ENCODE results near the gene DLX2. TPM values are rescaled to one million over a fixed set of nuclear protein-coding genes. Genes with fewer than 3 reads are reported as not detected.

DLX2 gene
- total and polyA plus RNA-seq, 2 of the 13 experiments (the other 11 are each of a cell fraction or from before 2014, with no cell fraction given) = 0.07 to 0.15 TPM

DNA sequence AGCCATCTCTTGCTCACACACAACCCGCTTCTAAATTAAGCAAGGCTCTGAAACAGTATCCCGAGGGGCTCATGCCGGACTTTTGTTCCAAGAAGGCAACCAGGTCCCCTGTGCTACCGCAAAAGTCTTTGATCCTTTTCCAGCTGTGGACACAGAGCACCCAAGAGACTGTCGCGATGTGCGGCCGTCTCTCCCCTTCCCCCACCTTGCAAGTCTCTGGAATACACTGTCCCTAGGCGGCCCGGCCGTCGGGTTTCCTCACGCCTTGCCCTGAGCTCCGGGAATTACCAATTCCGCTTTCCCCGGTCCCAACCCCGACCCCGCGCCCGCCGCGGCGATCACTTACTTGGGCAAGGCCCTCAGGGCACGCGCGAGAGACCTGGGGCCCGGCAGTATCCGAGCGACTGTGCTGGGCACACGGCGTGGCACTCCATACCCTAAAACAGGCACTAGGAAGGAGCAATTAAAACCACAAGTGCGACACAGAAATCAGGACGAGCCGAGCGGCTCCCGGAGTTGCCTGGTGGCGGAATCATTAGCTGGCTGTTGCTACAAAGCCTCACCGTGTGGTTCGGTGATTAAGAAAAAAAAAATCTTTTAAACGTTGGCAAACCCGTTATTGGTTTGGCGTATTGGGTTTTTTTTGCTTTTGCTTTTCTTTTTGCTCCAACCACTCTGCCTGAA is 19.6 kb downstream of the DLX2 start (continued):
- TF ChIP-seq, protein P1, sequence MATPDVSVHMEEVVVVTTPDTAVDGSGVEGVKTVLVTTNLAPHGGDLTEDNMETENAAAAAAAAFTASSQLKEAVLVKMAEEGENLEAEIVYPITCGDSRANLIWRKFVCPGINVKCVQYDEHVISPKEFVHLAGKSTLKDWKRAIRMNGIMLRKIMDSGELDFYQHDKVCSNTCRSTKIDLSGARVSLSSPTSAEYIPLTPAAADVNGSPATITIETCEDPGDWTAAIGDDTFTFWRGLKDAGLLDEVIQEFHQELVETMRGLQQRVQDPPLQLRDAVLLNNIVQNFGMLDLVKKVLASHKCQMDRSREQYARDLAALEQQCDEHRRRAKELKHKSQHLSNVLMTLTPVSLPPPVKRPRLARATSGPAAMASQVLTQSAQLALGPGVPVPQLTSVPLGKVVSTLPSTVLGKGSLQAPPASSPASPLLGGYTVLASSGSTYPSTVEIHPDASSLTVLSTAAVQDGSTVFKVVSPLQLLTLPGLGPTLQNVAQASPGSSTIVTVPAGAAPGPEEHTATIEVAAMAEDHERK (CRISPR knock-in tag; IDR thresholded peaks at IDR 0.05; ENCODE audit: low read depth) = no peak
- TF ChIP-seq, protein P2, sequence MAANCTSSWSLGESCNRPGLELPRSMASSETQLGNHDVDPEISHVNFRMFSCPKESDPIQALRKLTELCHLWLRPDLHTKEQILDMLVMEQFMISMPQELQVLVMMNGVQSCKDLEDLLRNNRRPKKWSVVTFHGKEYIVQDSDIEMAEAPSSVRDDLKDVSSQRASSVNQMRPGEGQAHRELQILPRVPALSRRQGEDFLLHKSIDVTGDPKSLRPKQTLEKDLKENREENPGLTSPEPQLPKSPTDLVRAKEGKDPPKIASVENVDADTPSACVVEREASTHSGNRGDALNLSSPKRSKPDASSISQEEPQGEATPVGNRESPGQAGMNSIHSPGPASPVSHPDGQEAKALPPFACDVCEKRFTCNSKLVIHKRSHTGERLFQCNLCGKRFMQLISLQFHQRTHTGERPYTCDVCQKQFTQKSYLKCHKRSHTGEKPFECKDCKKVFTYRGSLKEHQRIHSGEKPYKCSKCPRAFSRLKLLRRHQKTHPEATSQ (CRISPR knock-in tag; IDR thresholded peaks at IDR 0.05; ENCODE audit: borderline replicate concordance) = no peak
- TF ChIP-seq, protein P3, sequence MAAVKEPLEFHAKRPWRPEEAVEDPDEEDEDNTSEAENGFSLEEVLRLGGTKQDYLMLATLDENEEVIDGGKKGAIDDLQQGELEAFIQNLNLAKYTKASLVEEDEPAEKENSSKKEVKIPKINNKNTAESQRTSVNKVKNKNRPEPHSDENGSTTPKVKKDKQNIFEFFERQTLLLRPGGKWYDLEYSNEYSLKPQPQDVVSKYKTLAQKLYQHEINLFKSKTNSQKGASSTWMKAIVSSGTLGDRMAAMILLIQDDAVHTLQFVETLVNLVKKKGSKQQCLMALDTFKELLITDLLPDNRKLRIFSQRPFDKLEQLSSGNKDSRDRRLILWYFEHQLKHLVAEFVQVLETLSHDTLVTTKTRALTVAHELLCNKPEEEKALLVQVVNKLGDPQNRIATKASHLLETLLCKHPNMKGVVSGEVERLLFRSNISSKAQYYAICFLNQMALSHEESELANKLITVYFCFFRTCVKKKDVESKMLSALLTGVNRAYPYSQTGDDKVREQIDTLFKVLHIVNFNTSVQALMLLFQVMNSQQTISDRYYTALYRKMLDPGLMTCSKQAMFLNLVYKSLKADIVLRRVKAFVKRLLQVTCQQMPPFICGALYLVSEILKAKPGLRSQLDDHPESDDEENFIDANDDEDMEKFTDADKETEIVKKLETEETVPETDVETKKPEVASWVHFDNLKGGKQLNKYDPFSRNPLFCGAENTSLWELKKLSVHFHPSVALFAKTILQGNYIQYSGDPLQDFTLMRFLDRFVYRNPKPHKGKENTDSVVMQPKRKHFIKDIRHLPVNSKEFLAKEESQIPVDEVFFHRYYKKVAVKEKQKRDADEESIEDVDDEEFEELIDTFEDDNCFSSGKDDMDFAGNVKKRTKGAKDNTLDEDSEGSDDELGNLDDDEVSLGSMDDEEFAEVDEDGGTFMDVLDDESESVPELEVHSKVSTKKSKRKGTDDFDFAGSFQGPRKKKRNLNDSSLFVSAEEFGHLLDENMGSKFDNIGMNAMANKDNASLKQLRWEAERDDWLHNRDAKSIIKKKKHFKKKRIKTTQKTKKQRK (IDR thresholded peaks at IDR 0.05; ENCODE audit: low read length) = no peak
- TF ChIP-seq SMARCC2 (IDR thresholded peaks at IDR 0.05) (no peak), ARNTL (CRISPR knock-in tag; IDR thresholded peaks at IDR 0.05) (no peak), JUN (CRISPR knock-in tag; IDR thresholded peaks at IDR 0.05) (no peak), RBFOX2 (IDR thresholded peaks at IDR 0.05; ENCODE audit: low read depth, low read length) (no peak), ZSCAN21 (CRISPR knock-in tag; IDR thresholded peaks at IDR 0.05; ENCODE audit: borderline replicate concordance) (no peak), ZNF430 (CRISPR knock-in tag; IDR thresholded peaks at IDR 0.05) (no peak), ZNF264 (CRISPR knock-in tag; IDR thresholded peaks at IDR 0.05) (no peak), HNRNPH1 (optimal IDR thresholded peaks at IDR 0.05; ENCODE audit: low read depth, low read length) (no peak), ZNF263 (CRISPR knock-in tag; IDR thresholded peaks at IDR 0.05) (no peak), ZNF550 (CRISPR knock-in tag; IDR thresholded peaks at IDR 0.05; ENCODE audit: borderline replicate concordance) (no peak), MXI1 (IDR thresholded peaks at IDR 0.05; ENCODE audit: borderline replicate concordance, low read depth, low read length) (no peak), KAT7 (CRISPR knock-in tag; IDR thresholded peaks at IDR 0.05; ENCODE audit: borderline replicate concordance) (no peak), MED8 (CRISPR knock-in tag; IDR thresholded peaks at IDR 0.05; ENCODE audit: insufficient replicate concordance) (no peak), ARNT (IDR thresholded peaks at IDR 0.05) (no peak), CEBPG (CRISPR knock-in tag; IDR thresholded peaks at IDR 0.05) (no peak), HMGXB4 (CRISPR knock-in tag; IDR thresholded peaks at IDR 0.05; ENCODE audit: borderline replicate concordance in 1 of 2, low read depth in 1 of 2) (no peak), AHR (CRISPR knock-in tag; IDR thresholded peaks at IDR 0.05) (no peak), MLLT10 (CRISPR knock-in tag; IDR thresholded peaks at IDR 0.05) (no peak)
- TF ChIP-seq, protein P4, sequence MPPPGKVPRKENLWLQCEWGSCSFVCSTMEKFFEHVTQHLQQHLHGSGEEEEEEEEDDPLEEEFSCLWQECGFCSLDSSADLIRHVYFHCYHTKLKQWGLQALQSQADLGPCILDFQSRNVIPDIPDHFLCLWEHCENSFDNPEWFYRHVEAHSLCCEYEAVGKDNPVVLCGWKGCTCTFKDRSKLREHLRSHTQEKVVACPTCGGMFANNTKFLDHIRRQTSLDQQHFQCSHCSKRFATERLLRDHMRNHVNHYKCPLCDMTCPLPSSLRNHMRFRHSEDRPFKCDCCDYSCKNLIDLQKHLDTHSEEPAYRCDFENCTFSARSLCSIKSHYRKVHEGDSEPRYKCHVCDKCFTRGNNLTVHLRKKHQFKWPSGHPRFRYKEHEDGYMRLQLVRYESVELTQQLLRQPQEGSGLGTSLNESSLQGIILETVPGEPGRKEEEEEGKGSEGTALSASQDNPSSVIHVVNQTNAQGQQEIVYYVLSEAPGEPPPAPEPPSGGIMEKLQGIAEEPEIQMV (CRISPR knock-in tag; IDR thresholded peaks at IDR 0.05; ENCODE audit: low read depth) = no peak
